Astrocyte (in vitro differentiated cells and primary cell): ENCODE data around the gene KRT79. TPM values are rescaled to one million over a fixed set of nuclear protein-coding genes. Genes with fewer than 3 reads are reported as not detected.

Experiments used
- DNase-seq: peaks from one replicate; pipeline ENCODE4 v3.0.0-alpha.2; 2010; ENCODE audit warnings: low read depth
- FAIRE-seq: peaks from 2 replicates; lab custom pipeline; 2011; peaks lifted over from hg19 to GRCh38; lab: Jason Lieb, UNC
- H2AFZ ChIP-seq: 2 replicates; pipeline ENCODE4 v1.6.0; 2012; ENCODE audit warnings: low read depth, low read length, inconsistent platforms
- H3K27ac ChIP-seq: 2 replicates; pipeline ENCODE4 v1.5.1; 2011; ENCODE audit warnings: low read depth, low read length, inconsistent platforms
- H3K27me3 ChIP-seq: 2 replicates; pipeline ENCODE4 v1.6.0; 2011; ENCODE audit warnings: low read length, inconsistent platforms; ENCODE audit not compliant: insufficient read depth
- H3K36me3 ChIP-seq: 2 replicates; pipeline ENCODE4 v1.5.1; 2011; ENCODE audit warnings: low read length, inconsistent platforms; ENCODE audit not compliant: insufficient read depth
- H3K4me1 ChIP-seq: 2 replicates; pipeline ENCODE4 v1.5.1; 2011; ENCODE audit warnings: low read length, inconsistent platforms; ENCODE audit not compliant: insufficient read depth
- H3K4me2 ChIP-seq: 2 replicates; pipeline ENCODE4 v1.6.0; 2012; ENCODE audit warnings: low read length, inconsistent platforms
- H3K4me3 ChIP-seq: 2 replicates; pipeline ENCODE4 v1.5.1; 2011; ENCODE audit warnings: low read depth, mild to moderate bottlenecking, low read length, inconsistent platforms; ENCODE audit not compliant: insufficient read depth
- H3K79me2 ChIP-seq: 2 replicates; pipeline ENCODE4 v1.6.0; 2012; ENCODE audit warnings: mild to moderate bottlenecking, low read length, inconsistent platforms; ENCODE audit not compliant: insufficient read depth
- H3K9ac ChIP-seq: 2 replicates; pipeline ENCODE4 v1.6.0; 2012; ENCODE audit warnings: mild to moderate bottlenecking, low read length, inconsistent platforms
- H3K9me3 ChIP-seq: 2 replicates; pipeline ENCODE4 v1.5.1; 2012; ENCODE audit warnings: low read depth, mild to moderate bottlenecking, low read length, inconsistent platforms; ENCODE audit not compliant: insufficient read depth
- H4K20me1 ChIP-seq: 2 replicates; pipeline ENCODE4 v1.6.0; 2012; ENCODE audit warnings: low read length, inconsistent platforms; ENCODE audit not compliant: insufficient read depth
- H3K27ac Mint-ChIP-seq: one replicate; pipeline ENCODE4 v1.8.0; 2021; ENCODE audit warnings: mild to moderate bottlenecking, mixed read lengths; ENCODE audit not compliant: unreplicated experiment
- H3K27me3 Mint-ChIP-seq: one replicate; pipeline ENCODE4 v1.8.0; 2021; ENCODE audit warnings: low read depth, mixed read lengths; ENCODE audit not compliant: unreplicated experiment
- H3K36me3 Mint-ChIP-seq: one replicate; pipeline ENCODE4 v1.8.0; 2021; ENCODE audit warnings: low read depth, mixed read lengths; ENCODE audit not compliant: unreplicated experiment
- H3K4me1 Mint-ChIP-seq: one replicate; pipeline ENCODE4 v1.8.0; 2021; ENCODE audit warnings: low read depth, mixed read lengths; ENCODE audit not compliant: unreplicated experiment
- H3K4me3 Mint-ChIP-seq: one replicate; pipeline ENCODE4 v1.8.0; 2021; ENCODE audit warnings: mild to moderate bottlenecking, moderate library complexity, mixed read lengths; ENCODE audit not compliant: unreplicated experiment
- H3K9me3 Mint-ChIP-seq: one replicate; pipeline ENCODE4 v1.8.0; 2021; ENCODE audit warnings: mild to moderate bottlenecking, mixed read lengths; ENCODE audit not compliant: unreplicated experiment
- CTCF ChIP-seq: IDR thresholded peaks from 2 replicates; pipeline ENCODE4 v1.5.1; 2011; ENCODE audit warnings: low read depth, mild to moderate bottlenecking, inconsistent platforms, low read length, moderate library complexity; ENCODE audit not compliant: insufficient read depth
- EZH2 ChIP-seq: IDR thresholded peaks from 2 replicates; pipeline ENCODE4 v1.6.1; 2012; ENCODE audit warnings: mild to moderate bottlenecking, low read length, inconsistent platforms; ENCODE audit not compliant: insufficient read depth
- total RNA-seq: library from RNA; stranded (reverse); gene quantifications from 2 replicates; pipeline ENCODE4 v1.2.1, GENCODE V29; 2021

The KRT79 gene
- total RNA-seq, 1 donor from 2014 or later, result 0.50 TPM

- TF ChIP-seq EZH2, result no peak
- TF ChIP-seq CTCF, result no peak
- no peak overlapping the region for H2AFZ ChIP-seq
These were observed 8.2 kb downstream of the KRT79 start for GRCh38 chr12:52825961-52826360.

GRCh38 chr12:52824741-52825410, 9.2 kb downstream of the KRT79 start:
- H3K27ac Mint-ChIP-seq, result no peak overlapping the region
- H3K27me3 Mint-ChIP-seq, result peaks cover 49% of the 10 kb centered on the region
- Histone ChIP-seq H3K4me2 (no peak overlapping the region), H3K4me1 (peaks cover 8% of the 10 kb centered on the region), H2AFZ (no peak overlapping the region), H3K27ac (no peak overlapping the region), H3K9ac (no peak overlapping the region), H3K4me3 (no peak overlapping the region), H3K36me3 (no peaks in the 10 kb centered on the region), H4K20me1 (no peaks in the 10 kb centered on the region), H3K79me2 (no peaks in the 10 kb centered on the region), H3K27me3 (peaks cover 4% of the 10 kb centered on the region), H3K9me3 (no peaks in the 10 kb centered on the region)
- H3K4me3 Mint-ChIP-seq, result no peak overlapping the region
- H3K9me3 Mint-ChIP-seq, result peaks cover 3% of the 10 kb centered on the region
- peaks cover 27% of the 10 kb centered on the region for H3K4me1 Mint-ChIP-seq
- FAIRE-seq, result no peak
- no peak for TF ChIP-seq EZH2
- no peak for TF ChIP-seq CTCF
- H3K36me3 Mint-ChIP-seq, result peaks cover 4% of the 10 kb centered on the region
- DNase-seq, result no peak

More at GRCh38 chr12:52825961-52826360, 8.2 kb downstream of the KRT79 start:
- H3K9me3 ChIP-seq, result no peaks in the 10 kb centered on the region
- no peak overlapping the region for H3K9ac ChIP-seq
- no peak overlapping the region for H3K4me3 Mint-ChIP-seq
- peaks cover 46% of the 10 kb centered on the region for H3K27me3 Mint-ChIP-seq
- peaks cover 4% of the 10 kb centered on the region for H3K36me3 Mint-ChIP-seq
- H3K79me2 ChIP-seq, result no peaks in the 10 kb centered on the region
- DNase-seq (no peak), FAIRE-seq (no peak)
- no peaks in the 10 kb centered on the region for H3K36me3 ChIP-seq
- H4K20me1 ChIP-seq, result no peaks in the 10 kb centered on the region
- peaks cover 24% of the 10 kb centered on the region for H3K4me1 Mint-ChIP-seq
- no peak overlapping the region for H3K27ac ChIP-seq
- H3K27ac Mint-ChIP-seq, result no peak overlapping the region
- no peak overlapping the region for H3K4me3 ChIP-seq
- H3K9me3 Mint-ChIP-seq, result peaks cover 3% of the 10 kb centered on the region
- peaks cover 8% of the 10 kb centered on the region for H3K4me1 ChIP-seq
- H3K4me2 ChIP-seq, result no peak overlapping the region
- no peaks in the 10 kb centered on the region for H3K27me3 ChIP-seq
